Panc1 (cell line): Measurements from ENCODE around the gene RAB43. TPM values are rescaled to one million over a fixed set of nuclear protein-coding genes. Genes with fewer than 3 reads are reported as not detected.

ENCODE experiments used
- ATAC-seq: fragments of 200-7000 bp; cut with Tn5 transposase; 2 replicates; pipeline ENCODE4 v1.9.1; 2020; ENCODE audit warnings: mild to moderate bottlenecking, moderate library complexity
- BruUV-seq: library from RNA; stranded (reverse); fragments of 400-500 nt; replicated peaks from 2 replicates; lab custom pipeline; 2021; lab: Mats Ljungman, UMichigan
- CTCF ChIA-PET: fragments of 300-600 bp; sonication (Branson Sonifier 250); formaldehyde crosslinking; loops from one replicate; lab custom pipeline; 2022; ENCODE audit warnings: antibody characterized with exemption; lab: Charles Lee
- POLR2A ChIA-PET: fragments of 300-600 bp; sonication (Branson Sonifier 250); formaldehyde crosslinking; loops from one replicate; lab custom pipeline; 2022; ENCODE audit warnings: antibody characterized with exemption; lab: Charles Lee
- DNase-seq: peaks from one replicate; pipeline ENCODE4 v3.0.0-alpha.2; 2010; ENCODE audit warnings: low read depth, low spot score
- H3K27ac ChIP-seq: 2 replicates; pipeline ENCODE4 v1.5.1; 2011; ENCODE audit warnings: mild to moderate bottlenecking, low read length, inconsistent platforms
- H3K27me3 ChIP-seq: fragments of 200-500 bp; sonication (Bioruptor generic); 2 replicates; pipeline ENCODE4 v1.6.0; 2014; ENCODE audit warnings: low read length, inconsistent platforms; ENCODE audit not compliant: control insufficient read depth, insufficient read depth
- H3K36me3 ChIP-seq: fragments of 200-500 bp; sonication (Bioruptor generic); 2 replicates; pipeline ENCODE4 v1.5.1; 2014; ENCODE audit warnings: inconsistent platforms, mild to moderate bottlenecking, low read length, moderate library complexity; ENCODE audit not compliant: control insufficient read depth, insufficient read depth
- H3K4me1 ChIP-seq: 2 replicates; pipeline ENCODE4 v1.5.1; 2011; ENCODE audit warnings: inconsistent platforms, mild to moderate bottlenecking, low read length, moderate library complexity; ENCODE audit not compliant: control insufficient read depth, insufficient read depth
- H3K4me3 ChIP-seq, 2 experiments: 2 replicates each; pipeline ENCODE4 v1.5.1; 2011 to 2012; ENCODE audit warnings: low read depth in 2 of 2, low read length in 2 of 2, mild to moderate bottlenecking in 2 of 2, inconsistent platforms in 1 of 2, moderate library complexity in 1 of 2
- H3K9me3 ChIP-seq: fragments of 200-500 bp; sonication (Bioruptor generic); 2 replicates; pipeline ENCODE4 v1.5.1; 2014; ENCODE audit warnings: low read depth, mild to moderate bottlenecking, inconsistent platforms, low read length, moderate library complexity; ENCODE audit not compliant: control insufficient read depth, insufficient read depth
- CTCF ChIP-seq: fragments of 450-650 bp; IDR thresholded peaks from 2 replicates; pipeline ENCODE4 v1.5.1; 2017; ENCODE audit warnings: mild to moderate bottlenecking
- POLR2AphosphoS5 ChIP-seq: IDR thresholded peaks from 2 replicates; pipeline ENCODE4 v1.6.1; 2012; ENCODE audit warnings: mild to moderate bottlenecking, low read depth, low read length, moderate library complexity
- REST ChIP-seq, 2 experiments: IDR thresholded peaks; 2 replicates each; pipeline ENCODE4 v1.6.1; 2011 to 2012; ENCODE audit warnings: low read depth in 2 of 2, control low read depth in 1 of 2, low read length in 1 of 2, mild to moderate bottlenecking in 1 of 2, moderate library complexity in 1 of 2; ENCODE audit not compliant: insufficient read depth in 1 of 2
- SIN3A ChIP-seq: IDR thresholded peaks from 2 replicates; pipeline ENCODE4 v1.6.1; 2012; ENCODE audit warnings: low read depth, mild to moderate bottlenecking, low read length, moderate library complexity, borderline replicate concordance; ENCODE audit not compliant: insufficient read depth
- TCF7L2 ChIP-seq: IDR thresholded peaks from 2 replicates; pipeline ENCODE4 v1.6.1; 2011; ENCODE audit warnings: mild to moderate bottlenecking, low read depth, low read length, inconsistent platforms
- in situ Hi-C: cut with HindIII; loops from 2 replicates; pipeline ENCODE4 v1.10.0; 2016; ENCODE audit warnings: low sequenced_read_pairs, low pct_unique_long_range_greater_than_20kb
- intact Hi-C: fragments of 100-400 bp; cut with micrococcal nuclease; formaldehyde crosslinking; loops from one replicate; pipeline ENCODE4 v1.10.0; 2022; ENCODE audit not compliant: unreplicated experiment
- total RNA-seq: library from RNA; stranded (reverse); gene quantifications from one replicate; pipeline ENCODE4 v1.2.1, GENCODE V29; 2021; ENCODE audit not compliant: unreplicated experiment

Gene RAB43
- total RNA-seq, 1 experiment from 2014 or later: 27.7 TPM

- TF ChIP-seq SIN3A (no peak), TCF7L2 (no peak), POLR2AphosphoS5 (no peak), CTCF (no peak), REST (IDR thresholded peaks at IDR 0.05; ENCODE audit: insufficient read depth in 1 of 2, low read depth in 2 of 2, low read length in 1 of 2) (no peak)
- no peak overlapping the region for H3K4me3 ChIP-seq
- POLR2A ChIA-PET: interaction anchor here (1.0 kb wide), 1 partner anchor 12 kb away, joined by 3 read pairs; no protein-coding TSS in a partner anchor
- no peaks in the 10 kb centered on the region for H3K4me1 ChIP-seq
- no peaks in the 10 kb centered on the region for H3K27me3 ChIP-seq
- CTCF ChIA-PET: interaction anchor here (0.5 to 1.0 kb wide), 2 partner anchors 162 to 483 kb away, joined by 3 to 6 read pairs; no protein-coding TSS in a partner anchor
- 0 out of 2 replicates have a peak, but pooled peaks have one; percentile 21 for ATAC-seq
- H3K9me3 ChIP-seq: no peaks in the 10 kb centered on the region
- intact Hi-C loops: no loop called here
- peaks cover 11% of the 10 kb centered on the region for H3K36me3 ChIP-seq
- no TSS peak for BruUV-seq
- in situ Hi-C loops: no loop called here
- DNase-seq: no peak
- no peak overlapping the region for H3K27ac ChIP-seq
These were observed 10.7 kb upstream of the RAB43 start for GRCh38 chr3:129132097-129132866.

DNA sequence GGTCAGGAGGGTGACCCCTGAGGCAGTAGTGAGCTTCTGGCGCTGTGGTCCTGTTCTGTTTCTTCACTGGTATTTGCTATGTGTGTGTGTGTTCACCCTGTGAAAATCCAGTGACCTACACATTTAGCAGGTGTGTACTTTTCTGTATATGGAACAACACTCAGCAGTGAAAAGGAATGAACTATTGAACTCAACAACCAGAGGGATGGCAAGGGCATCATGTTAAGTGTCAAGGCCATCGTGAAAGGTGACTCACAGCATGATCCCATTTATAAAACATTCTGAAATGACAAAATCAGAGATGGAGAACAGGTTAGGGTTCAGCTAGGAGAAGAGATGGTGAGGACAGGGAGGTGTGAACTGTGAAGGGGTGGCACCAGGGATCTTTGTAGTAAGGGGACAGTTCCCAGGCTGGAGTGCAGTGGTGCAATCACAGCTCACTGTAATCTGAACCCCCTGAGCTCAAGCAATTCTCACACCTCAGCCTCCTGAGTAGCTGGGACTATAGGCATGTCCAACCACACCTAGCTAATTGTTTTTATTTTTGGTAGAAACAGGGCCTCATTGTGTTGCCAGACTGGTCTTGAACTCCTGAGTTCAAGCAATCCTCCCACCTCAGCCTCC is 10.0 kb upstream of the RAB43 start:
- intact Hi-C loops (no loop called here), in situ Hi-C loops (no loop called here)

More for the DNA sequence above, 10.0 kb upstream of the RAB43 start:
- no peaks in the 10 kb centered on the region for H3K4me1 ChIP-seq
- ChIA-PET POLR2A (interaction anchor here (0.5 kb wide), 1 partner anchor 129 kb away, joined by 3 read pairs; no protein-coding TSS in a partner anchor), CTCF (interaction anchor here (0.6 kb wide), 1 partner anchor 37 kb away, joined by 4 read pairs; no protein-coding TSS in a partner anchor)
- H3K9me3 ChIP-seq: no peaks in the 10 kb centered on the region
- ATAC-seq (no peak), DNase-seq (no peak)
- BruUV-seq: no TSS peak
- no peak overlapping the region for H3K4me3 ChIP-seq
- H3K27me3 ChIP-seq: no peaks in the 10 kb centered on the region
- H3K27ac ChIP-seq: no peak overlapping the region
- no peak for TF ChIP-seq REST (IDR thresholded peaks at IDR 0.05; ENCODE audit: insufficient read depth in 1 of 2, low read depth in 2 of 2, low read length in 1 of 2)
- no peak for TF ChIP-seq POLR2AphosphoS5
- no peak for TF ChIP-seq CTCF
- no peak for TF ChIP-seq SIN3A
- TF ChIP-seq TCF7L2: no peak
- H3K36me3 ChIP-seq: peaks cover 11% of the 10 kb centered on the region
